NCI-H82 treated with DMSO at 0.1 percent for 48 hours (cell line): ENCODE measurements around the gene HMCN1.
"Not testable (repeated sequence)": the region's sequence is repeated elsewhere in the genome, so short reads cannot be mapped to it uniquely, and the experiment has no call there.

Experiments used
- DNase-seq: peaks from one replicate; lab custom pipeline; 2025; ENCODE audit not compliant: unreplicated experiment; lab: John Stamatoyannopoulos, UW

The HMCN1 gene

DNA sequence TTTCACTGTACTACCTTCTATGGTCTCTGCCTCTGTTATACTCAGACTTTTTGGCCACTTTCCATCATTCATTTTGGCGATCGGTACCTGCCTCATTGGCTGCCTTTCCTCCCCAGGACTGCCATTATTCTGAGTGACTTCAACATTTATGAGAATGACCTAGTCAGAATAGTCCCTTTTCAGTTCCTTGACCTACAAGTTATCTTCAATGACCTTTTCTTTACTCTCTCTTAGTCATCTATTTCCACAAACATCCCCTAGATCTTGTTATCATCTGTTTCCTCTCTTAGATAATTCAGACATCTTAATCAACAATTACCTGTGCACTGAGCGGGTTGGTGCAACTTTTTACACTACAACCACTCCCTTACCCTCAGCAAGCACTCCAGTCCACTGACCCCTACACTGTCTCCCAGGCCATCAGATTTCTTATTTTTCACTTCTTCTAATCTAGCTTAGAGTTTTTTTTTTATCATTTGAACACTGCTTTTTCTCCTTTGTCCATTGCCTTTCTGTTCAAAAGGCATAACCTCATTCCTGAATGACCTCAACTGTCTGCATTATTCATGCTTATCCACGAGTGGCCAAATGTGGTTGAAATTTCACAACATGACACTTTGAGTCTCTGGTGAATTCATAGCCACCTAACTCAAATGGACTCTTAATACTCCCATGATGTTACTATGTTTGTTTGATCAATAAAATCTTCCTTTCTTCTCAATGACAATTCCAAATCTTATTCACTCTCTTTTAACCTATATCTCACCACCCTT is 112.7 kb downstream of the HMCN1 start:
- DNase-seq, result no peak

DNA sequence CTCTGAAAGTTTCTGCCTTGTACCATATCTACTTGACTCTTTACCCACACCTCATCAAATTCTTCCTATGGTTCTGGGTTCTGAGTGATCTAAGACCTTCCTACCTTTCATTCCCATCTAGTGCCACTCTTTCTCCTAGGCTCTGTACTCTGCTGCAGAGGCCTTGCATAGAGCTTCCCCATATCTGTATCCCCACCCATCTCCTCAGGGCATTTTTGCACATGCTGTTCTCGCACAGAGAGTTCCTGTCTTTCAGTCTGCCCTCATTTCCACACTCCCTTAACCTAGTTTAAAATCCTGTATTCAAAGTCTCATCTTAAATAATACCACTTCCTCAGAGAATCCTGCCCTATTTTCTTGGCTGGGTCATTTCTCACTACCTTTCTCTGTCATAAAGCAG is 114.8 kb downstream of the HMCN1 start:
- no peak for DNase-seq

DNA sequence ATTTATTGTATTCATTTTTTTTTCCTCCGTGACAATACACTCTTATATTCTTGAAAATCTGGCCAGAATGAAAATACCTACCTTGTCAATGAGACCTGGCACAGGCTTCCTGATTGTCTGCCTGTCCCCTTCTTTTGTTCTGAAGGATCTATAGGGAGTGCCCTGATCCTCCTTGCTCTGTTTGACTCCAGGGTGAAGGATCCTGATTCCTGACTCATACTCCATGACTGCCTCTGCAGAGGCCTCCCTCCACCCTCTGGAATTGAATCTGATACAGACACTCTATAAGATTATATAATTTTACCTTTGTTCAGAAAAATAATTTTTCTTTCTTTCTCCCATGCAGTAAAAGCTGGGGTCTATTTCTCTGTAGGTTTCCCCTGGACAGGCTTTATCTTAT is 116.2 kb downstream of the HMCN1 start:
- no peak for DNase-seq

DNA sequence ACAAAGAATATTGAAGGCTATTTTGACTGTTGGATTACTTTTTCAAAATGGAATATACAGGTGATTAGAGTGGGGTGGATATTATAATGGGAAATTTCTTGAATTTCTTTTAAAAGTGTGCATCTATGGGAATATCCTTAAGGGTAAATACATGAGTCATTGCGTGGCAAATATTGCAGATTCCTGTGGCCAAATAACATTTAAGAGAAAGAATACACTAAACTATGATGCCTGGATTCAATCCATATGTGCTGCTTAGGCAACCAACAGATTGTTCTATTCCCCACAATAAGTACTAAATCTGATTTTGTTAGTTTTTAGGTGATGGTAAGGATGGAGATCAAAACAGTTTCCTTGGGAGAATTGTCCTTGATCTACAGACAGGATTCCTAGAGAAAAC is 119.5 kb downstream of the HMCN1 start:
- DNase-seq, result no peak

DNA sequence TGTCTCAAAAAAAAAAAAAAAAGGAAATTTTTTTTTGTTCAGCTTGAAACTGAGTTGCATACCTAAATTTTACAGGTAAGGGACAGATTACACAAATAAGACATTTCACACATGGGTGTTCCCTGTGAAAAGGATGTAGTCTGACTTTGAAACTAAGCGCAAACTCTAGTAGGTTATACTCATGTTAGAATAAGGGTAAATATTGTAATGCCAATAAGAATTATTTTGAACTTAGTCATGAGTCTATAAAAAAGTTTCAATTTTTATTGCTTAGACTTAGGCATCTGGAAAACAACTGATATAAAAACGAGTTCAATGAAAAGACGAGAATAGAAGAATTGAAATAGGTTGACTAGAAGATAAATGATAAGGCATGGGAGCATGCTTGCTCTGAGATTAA is 122.3 kb downstream of the HMCN1 start:
- no peak for DNase-seq

DNA sequence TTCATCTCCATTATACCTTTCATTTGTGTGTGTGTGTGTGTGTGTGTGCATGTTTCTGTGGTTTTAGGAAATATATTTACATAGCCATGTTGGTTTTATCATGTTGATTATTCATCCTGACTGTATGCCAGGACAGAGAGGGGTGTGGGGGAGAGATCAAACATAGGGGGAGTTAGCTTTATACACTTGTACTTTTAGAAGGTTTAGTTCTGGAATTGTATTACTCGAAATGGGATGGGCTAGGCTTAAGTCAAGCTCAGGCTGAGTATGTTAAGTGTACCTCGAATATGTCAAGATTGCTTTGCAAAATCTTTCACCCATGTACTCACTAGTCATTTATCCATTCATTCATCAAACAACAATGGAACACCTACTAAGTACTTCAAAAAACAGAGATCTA is 123.3 kb downstream of the HMCN1 start:
- DNase-seq, result no peak

DNA sequence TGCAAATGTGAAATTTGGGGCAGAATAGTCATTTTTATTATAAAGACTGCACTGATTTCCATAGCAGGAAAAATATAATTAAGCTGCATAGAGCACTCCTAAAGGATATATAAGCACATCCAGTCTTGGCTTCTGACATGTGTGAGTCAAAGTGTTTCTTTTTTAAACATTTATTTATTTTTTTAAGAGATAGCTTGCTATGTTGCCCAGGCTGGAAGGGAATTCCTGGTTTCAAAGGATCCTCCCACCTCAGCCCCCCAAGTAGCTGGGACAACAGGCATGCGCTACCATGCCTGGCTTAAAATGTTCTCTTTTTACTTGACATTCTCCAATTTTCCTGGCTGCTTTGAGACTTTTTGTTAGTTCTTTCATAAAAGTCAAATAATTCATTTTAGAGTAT is 126.1 kb downstream of the HMCN1 start:
- DNase-seq, result no peak

DNA sequence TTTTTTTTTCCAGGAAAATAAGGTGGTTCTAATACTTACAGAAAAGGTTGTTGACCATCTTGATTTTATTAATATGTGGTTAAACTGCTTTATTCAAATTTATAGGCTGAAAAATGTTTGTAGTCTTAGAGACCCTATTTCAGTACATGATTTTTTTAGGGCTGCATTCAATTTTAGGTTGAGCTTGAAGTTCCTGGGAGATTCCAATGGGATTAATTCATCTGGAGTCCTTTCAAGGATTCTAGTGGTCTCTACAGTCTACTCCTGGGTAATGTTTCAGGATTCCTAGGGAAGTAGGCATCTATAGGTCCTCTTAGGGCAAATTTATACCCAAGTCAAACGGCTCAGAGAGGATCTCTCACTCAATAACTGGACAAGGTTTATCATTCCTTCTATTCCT is 126.7 kb downstream of the HMCN1 start:
- DNase-seq, result no peak

DNA sequence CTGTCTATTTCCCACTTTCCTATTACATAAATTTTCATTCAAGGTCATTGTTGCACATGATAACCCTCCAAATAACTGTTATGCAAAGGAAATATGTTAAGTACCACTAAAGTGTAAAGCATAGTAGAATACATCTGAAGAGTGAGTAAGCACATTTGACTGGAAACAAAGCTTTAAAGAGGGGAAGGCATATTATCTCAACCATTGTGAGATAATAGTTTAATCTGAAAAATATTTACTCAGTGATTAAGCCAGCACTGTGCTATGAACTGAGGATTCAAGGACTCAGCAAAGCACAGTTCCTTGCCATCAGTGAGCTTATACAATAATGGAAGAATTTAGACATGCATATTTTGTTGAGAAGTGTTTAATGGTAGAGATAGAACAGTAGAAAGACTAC is 127.4 kb downstream of the HMCN1 start:
- DNase-seq, result no peak

DNA sequence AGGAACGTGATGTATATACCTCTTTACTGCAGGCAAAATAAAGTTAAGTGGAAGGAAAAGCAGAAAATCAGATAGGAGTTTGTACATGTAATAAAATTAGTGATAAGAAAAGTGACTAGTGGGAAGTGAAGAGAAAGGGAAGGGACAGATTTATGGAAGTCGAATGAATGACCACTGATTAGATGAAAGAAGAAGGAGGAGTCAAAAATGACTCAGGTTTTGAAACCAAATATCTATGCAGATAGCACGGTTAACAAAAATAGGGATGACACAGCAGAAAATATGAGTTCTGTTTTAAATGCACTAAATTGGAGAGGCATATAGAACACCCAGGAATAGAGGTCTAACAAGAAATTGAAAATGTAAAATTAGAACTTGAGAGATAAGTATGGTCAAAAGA is 128.0 kb downstream of the HMCN1 start:
- no peak for DNase-seq

DNA sequence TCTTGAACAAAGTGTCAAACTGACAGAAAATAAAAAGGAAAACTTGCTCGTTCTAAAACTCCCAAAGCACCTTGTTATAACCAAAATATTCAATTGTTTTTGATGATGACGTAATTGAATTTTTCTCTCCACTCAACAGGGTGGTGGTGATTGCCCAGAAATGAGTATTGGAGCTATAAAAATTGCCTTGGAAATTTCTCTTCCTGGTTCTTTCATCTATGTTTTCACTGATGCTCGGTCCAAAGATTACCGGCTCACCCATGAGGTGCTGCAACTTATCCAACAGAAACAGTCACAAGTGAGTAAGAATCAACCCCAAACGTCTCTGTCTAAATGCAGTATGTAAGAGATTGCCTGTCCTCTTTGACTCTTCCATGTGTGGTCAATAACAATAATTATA is 130.1 kb downstream of the HMCN1 start:
- DNase-seq, result no peak

DNA sequence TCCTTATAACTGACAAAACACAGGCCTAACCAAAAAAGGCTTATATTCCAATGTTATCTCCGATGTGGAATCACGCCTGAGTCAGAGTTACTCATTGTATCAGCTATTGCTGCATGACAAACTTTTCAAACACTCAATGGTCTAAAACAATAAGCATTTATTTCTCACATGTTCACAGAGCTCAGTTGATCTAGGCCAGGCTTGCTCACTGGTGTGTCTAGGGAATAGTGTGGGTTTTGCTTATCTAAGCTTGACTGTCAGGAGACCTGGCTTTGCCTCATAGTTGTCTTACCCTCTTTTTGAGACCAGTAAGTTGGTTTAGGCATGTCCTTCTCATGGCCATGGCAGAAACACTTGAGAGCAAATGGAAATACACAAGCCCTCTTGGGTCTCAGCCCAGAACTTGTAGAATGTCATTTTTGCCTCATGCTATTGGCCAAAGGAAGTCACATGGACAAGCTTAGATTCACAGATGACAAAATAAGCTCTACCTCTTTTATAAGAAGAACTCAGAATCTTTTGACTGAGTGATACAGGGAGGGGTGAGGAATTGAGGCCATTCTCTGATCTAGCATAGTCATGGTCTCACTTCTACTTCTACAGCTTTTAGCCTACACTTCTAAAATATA is 130.8 kb downstream of the HMCN1 start:
- DNase-seq, result no peak

DNA sequence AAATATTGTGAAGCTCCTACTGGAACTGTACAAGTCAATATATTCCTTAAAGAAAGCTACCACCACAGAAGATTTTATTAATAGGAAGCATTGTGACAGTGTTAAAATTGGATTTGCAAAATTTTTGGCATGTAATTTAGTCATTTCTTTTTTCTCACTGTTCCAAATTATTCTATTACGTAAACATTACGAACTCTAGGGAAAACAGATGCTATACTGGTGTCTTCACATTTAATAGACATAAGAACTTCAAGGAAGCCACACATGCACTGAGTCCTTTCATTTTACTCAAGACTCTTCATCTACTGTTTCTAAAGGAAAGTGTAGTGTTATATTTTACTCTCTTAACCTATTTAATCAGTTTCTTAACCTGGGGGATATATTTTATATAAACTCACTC is 135.4 kb downstream of the HMCN1 start:
- no peak for DNase-seq

DNA sequence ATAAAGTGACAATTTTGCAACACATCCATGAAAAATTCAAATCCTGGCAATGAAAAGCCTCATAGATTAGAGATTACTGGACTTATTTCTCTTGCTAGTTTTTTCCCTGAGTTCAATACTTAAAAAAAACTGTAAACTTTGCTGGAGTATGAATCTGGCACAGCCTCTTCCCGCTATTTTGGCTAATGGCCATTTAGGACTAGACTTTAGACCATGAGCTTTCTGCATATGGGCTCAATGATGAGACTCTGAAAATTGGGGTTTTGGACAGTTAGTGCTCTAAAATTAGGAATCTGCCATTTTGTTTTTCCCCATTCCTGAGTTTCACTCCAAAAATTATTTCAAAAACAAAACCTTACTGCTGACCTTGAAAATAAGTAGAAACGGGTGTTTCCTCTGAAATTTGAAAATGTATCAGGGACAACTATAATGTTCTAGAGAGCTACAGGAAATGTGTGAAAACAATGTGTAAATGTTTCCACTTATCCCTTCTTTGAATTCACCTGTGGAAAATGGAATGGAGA is 137.5 kb downstream of the HMCN1 start:
- no peak for DNase-seq

DNA sequence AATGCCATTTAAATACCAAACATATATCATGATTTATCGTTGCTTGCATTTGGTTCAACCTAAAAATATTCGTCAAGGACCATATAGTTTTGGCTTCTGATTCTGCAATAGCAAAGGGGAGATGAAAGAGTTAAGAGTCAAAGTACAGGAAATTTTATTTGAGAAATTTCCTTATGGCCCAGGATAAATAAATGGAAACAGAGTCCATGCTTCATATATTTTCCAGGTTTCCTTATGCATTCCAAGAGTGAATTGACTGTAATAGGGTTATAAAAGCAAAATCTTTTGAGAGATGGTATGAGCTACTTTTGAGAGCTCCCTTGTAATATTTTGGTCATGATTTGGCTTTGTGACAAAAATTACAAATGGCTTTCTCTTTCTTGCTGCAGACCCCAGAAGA is 140.1 kb downstream of the HMCN1 start:
- no peak for DNase-seq

DNA sequence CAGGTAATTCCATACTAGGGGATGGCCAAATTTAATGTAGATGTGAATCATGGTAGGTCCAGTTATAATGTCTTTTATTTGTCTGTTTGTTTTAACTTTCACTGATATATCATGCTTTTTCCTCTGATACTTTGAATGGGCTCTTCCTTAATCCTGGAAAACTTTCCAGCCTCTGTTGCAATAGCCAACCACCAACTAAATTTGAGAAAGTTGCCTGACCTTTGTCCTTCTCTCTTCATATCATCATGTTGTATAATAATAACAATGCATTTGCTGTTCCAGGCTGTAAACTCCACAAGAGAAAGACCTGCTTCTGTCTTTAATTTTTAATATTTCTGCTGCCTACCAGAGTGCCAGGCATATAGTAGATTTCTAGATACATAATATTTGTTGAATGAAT is 146.1 kb downstream of the HMCN1 start:
- DNase-seq, result no peak

DNA sequence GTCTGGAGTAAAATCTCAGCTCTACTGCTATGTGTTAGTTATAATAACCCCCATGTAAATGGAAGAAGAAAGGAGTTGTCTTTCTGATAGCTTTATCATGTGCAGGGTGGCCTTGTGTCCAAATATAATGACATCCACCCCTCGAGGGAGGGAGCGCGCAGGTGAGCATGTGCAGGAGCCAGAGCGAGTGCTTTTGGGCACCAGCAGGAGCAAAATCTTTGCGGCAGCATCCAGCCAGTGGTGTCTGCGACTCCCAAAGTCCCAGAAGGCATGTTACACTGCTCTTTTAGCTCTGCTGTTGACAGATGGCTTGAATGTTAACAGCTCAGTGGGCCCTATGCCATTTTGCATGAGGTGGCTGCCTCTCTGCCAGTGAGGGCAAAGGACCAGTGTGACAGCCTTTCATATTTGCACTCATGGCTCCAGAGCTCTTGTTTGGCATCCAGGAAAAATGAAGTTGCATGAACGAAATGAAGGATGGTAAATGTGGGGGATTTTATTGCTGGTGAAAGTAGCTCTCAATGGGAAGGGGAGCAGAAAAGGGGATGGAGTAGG is 146.7 kb downstream of the HMCN1 start:
- no peak for DNase-seq

DNA sequence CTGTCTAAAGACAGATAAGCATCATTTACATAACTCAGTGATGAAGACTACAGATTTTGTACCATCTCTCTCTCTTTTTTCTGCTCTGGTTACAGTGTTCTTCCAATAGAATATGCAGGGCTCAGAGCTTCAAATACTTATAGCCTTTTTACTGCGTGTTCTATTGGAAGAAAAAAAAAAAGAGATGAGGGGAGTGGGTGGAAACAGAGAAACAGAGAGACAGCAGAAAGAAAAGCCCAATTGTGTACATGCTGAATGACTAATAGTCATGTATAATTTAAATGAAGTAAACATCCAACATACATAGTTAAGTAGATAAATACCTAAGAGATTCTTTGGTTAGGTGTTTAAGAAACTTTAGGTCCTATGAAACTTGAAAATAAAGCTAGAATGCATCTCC is 151.9 kb downstream of the HMCN1 start:
- DNase-seq, result no peak

DNA sequence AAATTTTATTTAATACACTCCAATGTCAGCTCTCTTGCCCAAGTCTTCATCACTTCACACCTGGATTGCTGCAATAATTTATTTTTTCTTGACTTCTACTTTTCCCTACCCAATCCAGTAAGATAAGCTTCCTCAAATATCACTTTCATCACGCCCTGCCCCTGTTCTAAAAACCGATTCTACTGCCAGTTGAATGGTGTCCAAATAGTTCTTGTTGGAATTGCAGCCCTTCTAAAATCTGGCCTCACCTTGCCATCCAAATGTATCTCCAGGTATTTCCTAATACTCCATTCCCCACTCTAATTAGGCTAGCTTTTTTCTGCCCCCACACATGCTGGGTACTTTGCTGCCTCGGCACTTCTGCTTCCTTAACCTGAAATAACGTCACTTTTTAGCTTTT is 152.5 kb downstream of the HMCN1 start:
- DNase-seq, result no peak

DNA sequence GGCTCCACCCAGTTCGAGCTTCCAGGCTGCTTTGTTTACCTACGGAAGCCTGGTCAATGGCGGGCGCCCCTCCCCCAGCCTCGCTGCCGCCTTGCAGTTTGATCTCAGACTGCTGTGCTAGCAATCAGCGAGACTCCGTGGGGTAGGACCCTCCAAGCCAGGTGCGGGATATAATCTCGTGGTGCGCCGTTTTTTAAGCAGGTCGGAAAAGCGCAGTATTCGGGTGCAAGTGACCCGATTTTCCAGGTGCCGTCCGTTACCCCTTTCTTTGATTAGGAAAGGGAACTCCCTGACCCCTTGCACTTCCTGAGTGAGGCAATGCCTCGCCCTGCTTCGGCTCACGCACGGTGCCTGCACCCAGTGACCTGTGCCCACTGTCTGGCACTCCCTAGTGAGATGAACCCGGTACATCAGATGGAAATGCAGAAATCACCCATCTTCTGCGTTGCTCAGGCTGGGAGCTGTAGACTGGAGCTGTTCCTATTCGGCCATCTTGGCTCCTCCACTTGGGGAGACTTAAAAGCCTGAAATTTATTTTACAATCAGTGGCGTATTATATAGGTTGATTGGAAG is 158.7 kb downstream of the HMCN1 start:
- DNase-seq, result not testable (repeated sequence)

DNA sequence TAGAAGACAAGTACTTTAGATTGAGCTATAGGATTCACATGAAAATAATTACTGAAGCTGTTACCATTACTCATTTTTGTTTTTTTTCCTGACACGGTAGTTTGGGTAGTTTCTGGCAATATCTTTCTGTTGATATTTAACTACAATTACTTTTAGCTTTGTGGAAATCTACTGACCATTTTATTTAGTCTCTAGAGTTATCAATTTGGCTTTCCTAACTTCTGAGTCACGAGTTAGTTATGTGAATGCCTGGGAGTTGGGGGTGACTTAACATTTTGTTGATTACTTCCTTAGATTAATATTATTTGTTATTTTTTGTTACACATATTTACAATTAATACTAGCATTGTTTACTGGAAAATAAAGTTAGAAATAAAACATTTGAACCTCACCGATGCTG is 160.6 kb downstream of the HMCN1 start:
- no peak for DNase-seq
